Measurements from ENCODE around the gene PDHX. TPM values are rescaled to one million over a fixed set of nuclear protein-coding genes. Genes with fewer than 3 reads are reported as not detected.

PDHX gene
- total RNA-seq, 4 donors from 2014 or later: 18.0 to 30.5 (median 26.2) TPM

- WGBS, 2 donors: 93 to 96% methylated on average over 3 of the region's 3 CpGs
- H3K4me3 ChIP-seq (ENCODE audit: low read depth, poor library complexity, severe bottlenecking): no peak overlapping the region
- intact Hi-C loops (cut with DNase I; ENCODE audit: low total_unique reads): no loop called here
- TF ChIP-seq POLR2A (IDR thresholded peaks at IDR 0.05): no peak
- no peak for TF ChIP-seq CTCF (IDR thresholded peaks at IDR 0.05)
- no peak for DNase-seq (ENCODE audit: low spot score in 2 of 2)
These were observed 34.5 kb upstream of the PDHX start for GRCh38 chr11:34881900-34882299.

GRCh38 chr11:34886609-34887008 lies 29.8 kb upstream of the PDHX start:
- 80 to 86% methylated on average over 2 of the region's 2 CpGs for WGBS, 2 donors
- no peak for DNase-seq (ENCODE audit: low spot score in 2 of 2)
- intact Hi-C loops (cut with DNase I; ENCODE audit: low total_unique reads): no loop called here
- no peak for TF ChIP-seq POLR2A (IDR thresholded peaks at IDR 0.05)
- no peak for TF ChIP-seq CTCF (IDR thresholded peaks at IDR 0.05)
- no peak overlapping the region for H3K4me3 ChIP-seq (ENCODE audit: low read depth, poor library complexity, severe bottlenecking)

GRCh38 chr11:34887260-34887659 lies 29.2 kb upstream of the PDHX start:
- DNase-seq (ENCODE audit: low spot score in 2 of 2): no peak
- no peak for TF ChIP-seq CTCF (IDR thresholded peaks at IDR 0.05)
- no peak for TF ChIP-seq POLR2A (IDR thresholded peaks at IDR 0.05)
- intact Hi-C loops (cut with DNase I; ENCODE audit: low total_unique reads): no loop called here
- H3K4me3 ChIP-seq (ENCODE audit: low read depth, poor library complexity, severe bottlenecking): no peak overlapping the region
- 47 to 57% methylated on average over 1 of the region's 1 CpG for WGBS, 2 donors

GRCh38 chr11:34890089-34890488 lies 26.3 kb upstream of the PDHX start:
- intact Hi-C loops (cut with DNase I; ENCODE audit: low total_unique reads): loop anchor here (5.0 kb wide), 1 partner anchor 303 kb away; no protein-coding TSS in a partner anchor
- DNase-seq (ENCODE audit: low spot score in 2 of 2): no peak
- no peak overlapping the region for H3K4me3 ChIP-seq (ENCODE audit: low read depth, poor library complexity, severe bottlenecking)
- WGBS, 2 donors: 12 to 56% methylated on average over 2 of the region's 2 CpGs
- no peak for TF ChIP-seq POLR2A (IDR thresholded peaks at IDR 0.05)

- WGBS, 2 donors: 34 to 40% methylated on average over 1 of the region's 1 CpG
These were observed 25.6 kb upstream of the PDHX start for GRCh38 chr11:34890812-34891211.

GRCh38 chr11:34891611-34892010 lies 24.8 kb upstream of the PDHX start:
- no peak for DNase-seq (ENCODE audit: low spot score in 2 of 2)
- TF ChIP-seq POLR2A (IDR thresholded peaks at IDR 0.05): no peak
- TF ChIP-seq CTCF (IDR thresholded peaks at IDR 0.05): no peak
- intact Hi-C loops (cut with DNase I; ENCODE audit: low total_unique reads): loop anchor here (5.0 kb wide), 1 partner anchor 304 kb away; no protein-coding TSS in a partner anchor
- H3K4me3 ChIP-seq (ENCODE audit: low read depth, poor library complexity, severe bottlenecking): no peak overlapping the region
- 82 to 90% methylated on average over 3 of the region's 3 CpGs for WGBS, 2 donors

More at GRCh38 chr11:34890812-34891211, 25.6 kb upstream of the PDHX start:
- no peak overlapping the region for H3K4me3 ChIP-seq (ENCODE audit: low read depth, poor library complexity, severe bottlenecking)
- TF ChIP-seq POLR2A (IDR thresholded peaks at IDR 0.05): no peak
- no peak for TF ChIP-seq CTCF (IDR thresholded peaks at IDR 0.05)
- intact Hi-C loops (cut with DNase I; ENCODE audit: low total_unique reads): loop anchor here (5.0 kb wide), 1 partner anchor 304 kb away; no protein-coding TSS in a partner anchor
- no peak for DNase-seq (ENCODE audit: low spot score in 2 of 2)
